Parathyroid adenoma (tissue), 2 donors: ENCODE data around the gene CAMSAP2.

ENCODE experiments used
- H2AFZ ChIP-seq: fragments of 300-600 bp; sonication (generic); one replicate; pipeline ENCODE4 v1.7.0; 2017; ENCODE audit warnings: antibody characterized with exemption, mild to moderate bottlenecking
- H3K27ac ChIP-seq: fragments of 300-600 bp; sonication (generic); one replicate; pipeline ENCODE4 v1.7.0; 2017
- H3K27me3 ChIP-seq: fragments of 300-600 bp; sonication (generic); one replicate; pipeline ENCODE4 v1.7.0; 2017; ENCODE audit warnings: low read length; ENCODE audit not compliant: control insufficient read depth, insufficient read depth
- H3K36me3 ChIP-seq: fragments of 300-600 bp; sonication (generic); one replicate; pipeline ENCODE4 v1.7.0; 2017; ENCODE audit warnings: low read length; ENCODE audit not compliant: control insufficient read depth, insufficient read depth
- H3K4me1 ChIP-seq: fragments of 300-600 bp; sonication (generic); one replicate; pipeline ENCODE4 v1.7.0; 2017; ENCODE audit warnings: control low read depth
- H3K4me2 ChIP-seq: fragments of 300-600 bp; sonication (generic); one replicate; pipeline ENCODE4 v1.7.0; 2017; ENCODE audit warnings: low read length
- H3K4me3 ChIP-seq: fragments of 300-600 bp; sonication (generic); one replicate; pipeline ENCODE4 v1.7.0; 2017; ENCODE audit warnings: low read depth, low read length
- H3K79me2 ChIP-seq: fragments of 300-600 bp; sonication (generic); one replicate; pipeline ENCODE4 v1.7.0; 2017; ENCODE audit warnings: control low read depth
- H3K9ac ChIP-seq: fragments of 300-600 bp; sonication (generic); one replicate; pipeline ENCODE4 v1.7.0; 2017; ENCODE audit warnings: mild to moderate bottlenecking
- H3K9me3 ChIP-seq: fragments of 300-600 bp; sonication (generic); one replicate; pipeline ENCODE4 v1.7.0; 2017; ENCODE audit warnings: low read length; ENCODE audit not compliant: control insufficient read depth
- TF ChIP-seq, protein P1 (sequence below): fragments of 300-600 bp; sonication (generic); IDR thresholded peaks from one replicate; pipeline ENCODE4 v1.7.0; 2017; ENCODE audit warnings: antibody characterized with exemption, mild to moderate bottlenecking
- donor health status: primary hyperparathyroidism.

Gene CAMSAP2

DNA sequence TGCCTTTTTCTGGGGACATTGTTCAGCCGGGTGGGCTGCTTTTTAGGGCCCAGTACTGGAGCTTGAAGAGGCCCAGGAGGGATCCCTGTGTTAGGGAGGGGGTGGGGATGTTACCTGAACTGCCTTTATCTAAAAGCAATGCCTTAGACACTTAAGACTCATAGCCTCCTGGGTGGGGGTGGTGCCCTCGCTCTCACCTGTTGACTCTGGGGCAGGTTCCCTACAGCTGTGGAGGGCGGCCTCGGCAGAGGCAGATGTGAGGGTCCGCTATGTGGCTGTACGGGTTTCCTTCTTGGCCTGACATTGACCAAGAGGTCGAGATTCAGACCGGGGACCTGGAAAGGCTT, 156.7 kb downstream of the CAMSAP2 start:
- no peaks in the 10 kb centered on the region for H3K9me3 ChIP-seq
- no peaks in the 10 kb centered on the region for H3K4me1 ChIP-seq
- TF ChIP-seq, protein P1, sequence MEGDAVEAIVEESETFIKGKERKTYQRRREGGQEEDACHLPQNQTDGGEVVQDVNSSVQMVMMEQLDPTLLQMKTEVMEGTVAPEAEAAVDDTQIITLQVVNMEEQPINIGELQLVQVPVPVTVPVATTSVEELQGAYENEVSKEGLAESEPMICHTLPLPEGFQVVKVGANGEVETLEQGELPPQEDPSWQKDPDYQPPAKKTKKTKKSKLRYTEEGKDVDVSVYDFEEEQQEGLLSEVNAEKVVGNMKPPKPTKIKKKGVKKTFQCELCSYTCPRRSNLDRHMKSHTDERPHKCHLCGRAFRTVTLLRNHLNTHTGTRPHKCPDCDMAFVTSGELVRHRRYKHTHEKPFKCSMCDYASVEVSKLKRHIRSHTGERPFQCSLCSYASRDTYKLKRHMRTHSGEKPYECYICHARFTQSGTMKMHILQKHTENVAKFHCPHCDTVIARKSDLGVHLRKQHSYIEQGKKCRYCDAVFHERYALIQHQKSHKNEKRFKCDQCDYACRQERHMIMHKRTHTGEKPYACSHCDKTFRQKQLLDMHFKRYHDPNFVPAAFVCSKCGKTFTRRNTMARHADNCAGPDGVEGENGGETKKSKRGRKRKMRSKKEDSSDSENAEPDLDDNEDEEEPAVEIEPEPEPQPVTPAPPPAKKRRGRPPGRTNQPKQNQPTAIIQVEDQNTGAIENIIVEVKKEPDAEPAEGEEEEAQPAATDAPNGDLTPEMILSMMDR: no peak
- H3K9ac ChIP-seq: no peak overlapping the region
- H3K27ac ChIP-seq: no peak overlapping the region
- no peak overlapping the region for H3K4me2 ChIP-seq
- H3K27me3 ChIP-seq: peaks cover 3% of the 10 kb centered on the region
- H3K79me2 ChIP-seq: no peaks in the 10 kb centered on the region
- H2AFZ ChIP-seq: no peak overlapping the region
- H3K4me3 ChIP-seq: no peak overlapping the region
- H3K36me3 ChIP-seq: no peaks in the 10 kb centered on the region

- Histone ChIP-seq H3K27ac (no peak overlapping the region), H3K4me2 (no peak overlapping the region), H3K27me3 (no peaks in the 10 kb centered on the region), H3K9me3 (no peaks in the 10 kb centered on the region), H3K79me2 (no peaks in the 10 kb centered on the region), H3K36me3 (no peaks in the 10 kb centered on the region), H2AFZ (no peak overlapping the region), H3K4me1 (no peaks in the 10 kb centered on the region), H3K9ac (no peak overlapping the region), H3K4me3 (no peak overlapping the region)
- TF ChIP-seq, protein P1: no peak
Observed at GRCh38 chr1:200895801-200896530, 157.3 kb downstream of the CAMSAP2 start.

DNA sequence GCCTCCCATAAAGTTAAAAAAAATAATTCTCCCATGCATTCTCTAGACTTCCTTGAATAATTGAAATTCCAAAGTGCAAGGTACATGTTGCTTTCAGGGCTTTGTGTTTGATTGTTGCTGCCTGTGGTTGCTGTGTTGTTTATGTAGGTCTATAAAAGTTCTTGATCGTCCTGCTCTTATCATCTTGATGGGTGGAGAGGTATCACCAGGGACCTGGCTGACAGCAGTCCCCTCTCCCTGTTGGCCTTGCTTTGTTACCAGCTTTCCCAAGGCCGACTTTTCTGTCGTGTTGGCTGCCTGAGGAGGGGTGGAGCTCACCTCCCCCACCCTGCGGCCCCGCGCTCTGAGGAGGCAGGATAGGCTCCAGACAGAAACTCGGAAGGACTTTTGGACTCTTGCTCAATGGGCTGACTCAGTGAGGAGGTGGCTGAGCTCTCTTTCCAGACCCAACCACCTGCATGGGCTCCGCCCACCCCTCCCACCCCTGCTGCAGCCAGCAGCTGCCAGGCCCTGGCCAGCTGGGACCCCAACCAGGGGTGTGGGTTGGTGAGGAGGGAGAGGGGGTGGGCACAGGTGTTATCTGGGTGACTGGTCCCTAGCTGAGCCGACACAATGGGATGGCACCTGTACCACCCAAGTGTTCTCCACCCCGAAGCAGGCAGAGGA, 158.0 kb downstream of the CAMSAP2 start:
- H3K4me1 ChIP-seq: no peaks in the 10 kb centered on the region
- H3K36me3 ChIP-seq: no peaks in the 10 kb centered on the region
- no peaks in the 10 kb centered on the region for H3K27me3 ChIP-seq
- H3K27ac ChIP-seq: no peak overlapping the region
- TF ChIP-seq, protein P1: no peak
- H3K9ac ChIP-seq: no peak overlapping the region
- H3K79me2 ChIP-seq: no peaks in the 10 kb centered on the region
- H3K4me3 ChIP-seq: no peak overlapping the region
- no peak overlapping the region for H3K4me2 ChIP-seq
- H3K9me3 ChIP-seq: no peaks in the 10 kb centered on the region
- no peak overlapping the region for H2AFZ ChIP-seq

DNA sequence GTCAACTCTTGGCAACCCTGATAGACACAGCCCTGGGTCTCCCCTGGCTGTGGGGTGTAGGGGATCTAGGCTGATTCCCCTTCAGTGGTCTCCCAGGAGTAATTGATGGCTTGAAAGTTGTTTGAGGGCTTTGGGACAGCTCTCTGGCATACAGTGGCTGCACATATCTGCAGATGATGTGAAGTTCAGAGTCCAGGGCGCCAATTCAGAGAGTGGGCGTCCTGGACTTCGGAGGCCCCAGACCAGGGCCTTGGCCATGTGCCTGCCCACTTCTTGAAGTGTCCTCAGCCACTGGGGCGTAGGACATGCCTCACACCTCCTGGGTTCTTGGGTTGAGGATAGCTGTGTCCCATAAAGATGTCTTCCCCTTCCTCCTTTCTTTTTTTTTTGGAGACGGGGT, 158.6 kb downstream of the CAMSAP2 start:
- Histone ChIP-seq H3K79me2 (no peaks in the 10 kb centered on the region), H3K4me1 (no peaks in the 10 kb centered on the region), H3K4me2 (no peak overlapping the region), H3K4me3 (no peak overlapping the region), H3K9me3 (no peaks in the 10 kb centered on the region), H2AFZ (no peak overlapping the region), H3K9ac (no peak overlapping the region), H3K27ac (no peak overlapping the region), H3K27me3 (no peaks in the 10 kb centered on the region), H3K36me3 (no peaks in the 10 kb centered on the region)
- TF ChIP-seq, protein P1: no peak

DNA sequence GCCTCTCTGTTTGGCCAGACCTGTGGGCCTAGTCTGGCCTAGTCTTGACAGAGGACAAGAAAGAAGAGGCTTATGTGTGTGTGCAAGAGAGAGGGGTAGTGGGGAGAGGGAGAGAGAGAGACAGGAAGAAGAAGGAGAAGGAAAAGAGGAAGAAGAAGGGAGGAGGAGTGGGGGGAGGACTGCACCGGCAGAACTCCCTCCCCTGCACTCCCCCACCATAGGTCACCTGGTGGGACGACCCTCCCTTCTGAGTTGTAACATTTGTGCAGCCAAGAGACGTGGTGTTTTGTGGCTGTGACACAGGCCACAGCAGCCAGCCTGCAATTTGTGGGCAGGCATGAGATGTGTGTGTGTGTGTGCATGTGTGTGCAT, 160.3 kb downstream of the CAMSAP2 start:
- Histone ChIP-seq H3K4me2 (no peak overlapping the region), H3K4me1 (no peaks in the 10 kb centered on the region), H3K79me2 (no peaks in the 10 kb centered on the region), H3K4me3 (no peak overlapping the region), H3K27me3 (no peaks in the 10 kb centered on the region), H2AFZ (no peak overlapping the region), H3K9ac (no peak overlapping the region), H3K36me3 (no peaks in the 10 kb centered on the region), H3K9me3 (no peaks in the 10 kb centered on the region), H3K27ac (no peak overlapping the region)
- TF ChIP-seq, protein P1: no peak
